Pancreas (tissue), 10 donors: ENCODE data around the gene DMC1. TPM values are rescaled to one million over a fixed set of nuclear protein-coding genes. Genes with fewer than 3 reads are reported as not detected.
A peak's percentile ranks its signal among the peaks of the same experiment; 100 is the strongest.

Experiments
- ATAC-seq, 4 donors: fragments of 200-7000 bp; cut with Tn5 transposase; one replicate each; pipeline versions ENCODE4 v1.8.0 to v1.9.1; 2020; ENCODE audit warnings: mild to moderate bottlenecking in 4 of 4, moderate library complexity in 4 of 4
- DNase-seq, 6 donors: peaks; one replicate each; pipeline ENCODE4 v3.0.0-alpha.2; 2020
- FAIRE-seq: peaks from 2 replicates; lab custom pipeline; 2012; peaks lifted over from hg19 to GRCh38; lab: Jason Lieb, UNC
- H3K27ac ChIP-seq, 4 donors: fragments of 200-600 bp; sonication (generic); 1 replicate in 3 of 4; 2 replicates in 1 of 4; pipeline versions ENCODE4 v1.5.0 to v1.8.0; 2020
- H3K27me3 ChIP-seq, 4 donors: fragments of 200-600 bp; one replicate each; pipeline ENCODE4 v1.8.0; 2021
- H3K36me3 ChIP-seq, 3 donors: fragments of 200-600 bp; sonication (generic) in 1 of 3; one replicate each; pipeline versions ENCODE4 v1.5.0 to v1.8.0; 2020 to 2021
- H3K4me1 ChIP-seq, 3 donors: fragments of 200-600 bp; one replicate each; pipeline ENCODE4 v1.8.0; 2021
- H3K4me3 ChIP-seq, 4 donors: fragments of 200-600 bp; sonication (generic) in 2 of 4; one replicate each; pipeline versions ENCODE4 v1.5.0 to v1.8.0; 2020 to 2021
- H3K9me3 ChIP-seq, 4 donors: fragments of 200-600 bp; one replicate each; pipeline ENCODE4 v1.8.0; 2021
- CTCF ChIP-seq, 4 donors: fragments of 200-600 bp; sonication (generic) in 3 of 4; IDR thresholded peaks; one replicate each; pipeline versions ENCODE4 v1.5.0 to v1.8.0; 2021; ENCODE audit warnings: antibody characterized with exemption in 4 of 4
- WGBS, 2 donors: extraction: QIAGEN DNeasy Blood & Tissue Kit; methylation state at CpG; one replicate each; pipeline ENCODE4 v1.1.7; 2013; 5-methylcytosine and 5-hydroxymethylcytosine counted together
- intact Hi-C, 3 donors: fragments of 100-400 bp; cut with DNase I; formaldehyde crosslinking; loops; one replicate each; pipeline versions ENCODE4 v1.11.1 to v1.14.2; 2022
- polyA plus RNA-seq, 2 donors: library from polyadenylated mRNA; stranded (reverse); fragments of 200-250 nt; gene quantifications; one replicate each; pipeline ENCODE4 v1.2.3, GENCODE V29; 2013
- total RNA-seq, 6 donors: library from RNA; stranded (reverse); fragmentation: NEBNext Ultra II Directional in 4 of 6; extraction: Animal tissue kit (Norgen Biotek cat#: 25700) in 4 of 6; gene quantifications; one replicate each; pipeline versions ENCODE4 v1.2.1 to v1.2.4, GENCODE V29; 2021 to 2023
- donor health status: healthy with polysubstance abuse.
- donor health status: DM: no; HTN: no; CAD: no; lungs with moderate emphysema.
- donor health status: DM: no; HTN: no; CAD: no.
- donor health status: control.
- donor health status: control.
- donor health status: Bipolar disorder and iron deficiency.
- donor health status: DM: yes; HTN: yes; CAD: no.
- donor health status: DM: no; HTN: no; CAD: no.
- donor health status: DM: no; HTN: no; CAD: no.
- donor health status: DM: yes; HTN: yes; CAD: no.

The DMC1 gene
- total and polyA plus RNA-seq, 8 donors = 0.14 to 0.28 (median 0.22) TPM; not detected in 4

- Histone ChIP-seq H3K9me3 (no peaks in the 10 kb centered on the region), H3K27ac (no peak overlapping the region), H3K4me1 (no peaks in the 10 kb centered on the region), H3K27me3 (no peaks in the 10 kb centered on the region), H3K4me3 (no peak overlapping the region), H3K36me3 (no peaks in the 10 kb centered on the region)
- intact Hi-C loops = no loop called here
- no peak for FAIRE-seq
- no peak for TF ChIP-seq CTCF (IDR thresholded peaks at IDR 0.05)
- no peak for DNase-seq
- no peak for ATAC-seq
- WGBS, 2 donors = 66 to 70% methylated on average over 5 of the region's 5 CpGs
Measured at GRCh38 chr22:38578505-38578904, 8.5 kb upstream of the DMC1 start.

GRCh38 chr22:38572065-38572464, 2.1 kb upstream of the DMC1 start:
- no peaks in the 10 kb centered on the region for H3K27me3 ChIP-seq
- no peaks in the 10 kb centered on the region for H3K36me3 ChIP-seq
- FAIRE-seq = peak; percentile 93
- no peaks in the 10 kb centered on the region for H3K9me3 ChIP-seq
- DNase-seq = peak in 3 of 6 donors; percentile 11 to 35 (median 28)
- H3K4me1 ChIP-seq = peaks cover 0 to 7% (median 4%) of the 10 kb centered on the region in 3 donors
- intact Hi-C loops = loop anchor here in 1 of 3 donors (5.0 kb wide), 2 partner anchors 160 to 520 kb away; no protein-coding TSS in a partner anchor
- 2% methylated on average over 3 of the region's 3 CpGs for WGBS, 2 donors
- ATAC-seq = peak in 3 of 4 donors; percentile 20 to 49 (median 48)
- H3K4me3 ChIP-seq = no peak overlapping the region
- peak in 2 of 4 donors; percentile 29 to 36 for TF ChIP-seq CTCF (IDR thresholded peaks at IDR 0.05)
- no peak overlapping the region for H3K27ac ChIP-seq

DNA sequence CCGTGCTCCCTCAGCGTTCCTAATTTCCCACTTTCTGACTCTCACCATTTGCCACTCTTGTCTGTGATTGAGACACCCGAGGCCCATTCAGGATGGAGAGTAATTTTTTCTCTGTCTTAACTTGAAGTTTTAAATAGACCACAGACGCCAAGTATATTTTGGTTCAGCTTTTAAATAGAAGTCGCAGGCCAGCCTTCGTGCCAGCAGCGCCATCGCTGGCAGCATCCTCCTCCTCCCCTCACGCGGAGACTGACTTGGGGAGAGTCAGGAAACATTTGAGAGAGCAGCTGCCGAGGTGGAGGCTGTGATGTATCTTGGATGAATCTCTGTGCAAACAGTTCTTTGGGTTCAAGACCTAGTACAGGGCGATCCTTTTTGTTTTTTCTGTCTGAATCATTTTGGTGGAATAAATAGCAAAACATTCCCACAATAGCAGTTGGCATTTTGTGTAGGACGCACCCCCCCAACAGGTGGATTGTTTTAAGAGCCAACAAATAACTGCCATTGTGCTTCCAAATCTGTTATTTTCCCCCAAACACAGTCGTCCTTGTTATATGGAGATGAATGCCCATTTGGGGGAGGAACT, 889 bp upstream of the DMC1 start:
- H3K27me3 ChIP-seq = no peaks in the 10 kb centered on the region
- H3K36me3 ChIP-seq = no peaks in the 10 kb centered on the region
- peaks cover 0 to 7% (median 4%) of the 10 kb centered on the region in 3 donors for H3K4me1 ChIP-seq
- FAIRE-seq (no peak), ATAC-seq (peak; percentile 21 to 54 (median 34)), DNase-seq (peak; percentile 15 to 62 (median 32))
- no peaks in the 10 kb centered on the region for H3K9me3 ChIP-seq
- 2% methylated on average over 14 of the region's 14 CpGs for WGBS, 2 donors
- H3K4me3 ChIP-seq = peak overlapping the region; percentile 36 to 60 (median 45)
- H3K27ac ChIP-seq = no peak overlapping the region
- intact Hi-C loops = loop anchor here in 1 of 3 donors (5.0 kb wide), 2 partner anchors 159 to 519 kb away; no protein-coding TSS in a partner anchor
- no peak for TF ChIP-seq CTCF (IDR thresholded peaks at IDR 0.05)

GRCh38 chr22:38569181-38569971, 607 bp downstream of the DMC1 start:
- FAIRE-seq (no peak), ATAC-seq (peak in 3 of 4 donors; percentile 4 to 8 (median 8)), DNase-seq (peak in 4 of 6 donors; percentile 31 to 58 (median 52))
- Histone ChIP-seq H3K27ac (no peak overlapping the region), H3K4me3 (peak overlapping the region; percentile 4 to 60 (median 45)), H3K36me3 (no peaks in the 10 kb centered on the region), H3K27me3 (no peaks in the 10 kb centered on the region), H3K4me1 (peaks cover 0 to 7% (median 4%) of the 10 kb centered on the region in 3 donors), H3K9me3 (no peaks in the 10 kb centered on the region)
- 32 to 34% methylated on average over 32 of the region's 32 CpGs for WGBS, 2 donors
- TF ChIP-seq CTCF (IDR thresholded peaks at IDR 0.05) = no peak
- intact Hi-C loops = no loop called here
